ENCODE results near the gene ARID1B. TPM values are rescaled to one million over a fixed set of nuclear protein-coding genes. Genes with fewer than 3 reads are reported as not detected.

Gene ARID1B
- total and polyA plus RNA-seq, 4 donors: 7.0 to 49.0 (median 24.2) TPM

DNA sequence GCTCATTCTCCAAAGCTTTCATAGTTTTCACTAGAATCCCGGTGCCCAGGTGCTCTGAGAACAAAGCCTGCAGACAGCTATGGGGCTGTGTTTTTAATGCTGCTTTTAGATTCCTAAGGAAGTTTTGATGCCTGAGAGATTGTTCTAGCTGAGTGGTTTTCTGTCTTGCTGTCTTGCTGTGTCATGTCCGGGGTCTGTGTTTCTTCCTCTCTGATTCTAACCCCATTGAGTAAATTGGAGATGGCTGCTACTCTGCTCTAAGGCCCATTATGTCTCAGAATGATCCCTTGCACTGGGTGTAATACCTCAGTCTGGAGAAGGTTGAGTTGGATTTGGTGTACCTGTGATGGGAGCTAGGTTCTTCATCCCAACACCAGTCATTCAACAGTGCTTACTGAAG, 63.4 kb downstream of the ARID1B start:
- WGBS: 73% methylated on average over 2 of the region's 2 CpGs
- Histone ChIP-seq H3K9me3 (ENCODE audit: control insufficient read depth in 4 of 4, low read length in 3 of 4) (no peaks in the 10 kb centered on the region), H3K9ac (ENCODE audit: low read depth in 1 of 2, low read length in 2 of 2) (no peak overlapping the region), H3K4me3 (ENCODE audit: low read depth in 1 of 3, low read length in 3 of 3) (no peak overlapping the region), H3K36me3 (ENCODE audit: control insufficient read depth in 4 of 4, insufficient read depth in 3 of 4, low read depth in 1 of 4, low read length in 3 of 4) (no peaks in the 10 kb centered on the region), H3K27me3 (ENCODE audit: control insufficient read depth in 4 of 4, insufficient read depth in 4 of 4, low read length in 3 of 4) (no peaks in the 10 kb centered on the region), H3K27ac (ENCODE audit: low read depth in 1 of 2, low read length in 2 of 2) (peak overlapping the region in 1 of 2 donors; percentile 16), H3K4me1 (ENCODE audit: control insufficient read depth in 4 of 4, insufficient read depth in 4 of 4, low read length in 3 of 4) (peaks cover 0 to 11% (median 6%) of the 10 kb centered on the region in 4 donors)
- TF ChIP-seq, protein P1, sequence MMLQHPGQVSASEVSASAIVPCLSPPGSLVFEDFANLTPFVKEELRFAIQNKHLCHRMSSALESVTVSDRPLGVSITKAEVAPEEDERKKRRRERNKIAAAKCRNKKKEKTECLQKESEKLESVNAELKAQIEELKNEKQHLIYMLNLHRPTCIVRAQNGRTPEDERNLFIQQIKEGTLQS (IDR thresholded peaks at IDR 0.05): no peak
- no peak for DNase-seq (ENCODE audit: low spot score)

DNA sequence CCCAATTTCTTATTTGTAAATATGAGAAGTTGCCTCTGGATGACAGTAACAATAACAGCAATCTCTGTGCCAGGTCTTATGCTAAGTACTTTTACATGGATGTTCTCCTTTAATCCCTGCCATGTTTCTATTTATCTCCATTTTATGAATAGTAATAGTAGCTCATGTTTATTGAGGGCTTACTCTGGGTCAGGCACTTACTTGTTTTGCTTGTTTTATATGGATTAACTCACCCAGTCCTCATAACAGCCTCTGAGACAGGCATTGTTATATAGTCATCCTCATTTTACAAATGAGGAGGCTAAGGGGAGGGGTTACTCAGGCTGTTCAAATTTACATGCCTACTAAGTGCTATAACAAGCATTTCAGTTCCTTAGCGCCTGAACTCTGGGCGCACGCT, 64.3 kb downstream of the ARID1B start:
- DNase-seq (ENCODE audit: low spot score): no peak
- Histone ChIP-seq H3K27me3 (ENCODE audit: control insufficient read depth in 4 of 4, insufficient read depth in 4 of 4, low read length in 3 of 4) (no peaks in the 10 kb centered on the region), H3K9me3 (ENCODE audit: control insufficient read depth in 4 of 4, low read length in 3 of 4) (no peaks in the 10 kb centered on the region), H3K4me1 (ENCODE audit: control insufficient read depth in 4 of 4, insufficient read depth in 4 of 4, low read length in 3 of 4) (peaks cover 3 to 17% (median 6%) of the 10 kb centered on the region in 4 donors), H3K36me3 (ENCODE audit: control insufficient read depth in 4 of 4, insufficient read depth in 3 of 4, low read depth in 1 of 4, low read length in 3 of 4) (no peaks in the 10 kb centered on the region), H3K4me3 (ENCODE audit: low read depth in 1 of 3, low read length in 3 of 3) (no peak overlapping the region), H3K9ac (ENCODE audit: low read depth in 1 of 2, low read length in 2 of 2) (no peak overlapping the region), H3K27ac (ENCODE audit: low read depth in 1 of 2, low read length in 2 of 2) (no peak overlapping the region)
- WGBS: 98% methylated on average over 3 of the region's 3 CpGs
- TF ChIP-seq CTCF (IDR thresholded peaks at IDR 0.05; ENCODE audit: low read depth, low read length, missing input control): no peak
- TF ChIP-seq ZBTB33 (IDR thresholded peaks at IDR 0.05): no peak
- TF ChIP-seq, protein P1 (IDR thresholded peaks at IDR 0.05): no peak
- no peak for TF ChIP-seq RAD21 (IDR thresholded peaks at IDR 0.05)
- TF ChIP-seq NR2F2 (IDR thresholded peaks at IDR 0.05): no peak
- no peak for TF ChIP-seq JUND (IDR thresholded peaks at IDR 0.05)
- TF ChIP-seq YY1 (IDR thresholded peaks at IDR 0.05): no peak
- TF ChIP-seq REST (IDR thresholded peaks at IDR 0.05): no peak
- TF ChIP-seq HNF4A (conservative IDR thresholded peaks at IDR 0.05): no peak
- no peak for TF ChIP-seq SP1 (IDR thresholded peaks at IDR 0.05)
- no peak for TF ChIP-seq HNF4G (IDR thresholded peaks at IDR 0.05)
- no peak for TF ChIP-seq FOXA2 (IDR thresholded peaks at IDR 0.05)

All from liver (tissue), 9 donors.